ENCODE data around the gene SLC35F3.

DNA sequence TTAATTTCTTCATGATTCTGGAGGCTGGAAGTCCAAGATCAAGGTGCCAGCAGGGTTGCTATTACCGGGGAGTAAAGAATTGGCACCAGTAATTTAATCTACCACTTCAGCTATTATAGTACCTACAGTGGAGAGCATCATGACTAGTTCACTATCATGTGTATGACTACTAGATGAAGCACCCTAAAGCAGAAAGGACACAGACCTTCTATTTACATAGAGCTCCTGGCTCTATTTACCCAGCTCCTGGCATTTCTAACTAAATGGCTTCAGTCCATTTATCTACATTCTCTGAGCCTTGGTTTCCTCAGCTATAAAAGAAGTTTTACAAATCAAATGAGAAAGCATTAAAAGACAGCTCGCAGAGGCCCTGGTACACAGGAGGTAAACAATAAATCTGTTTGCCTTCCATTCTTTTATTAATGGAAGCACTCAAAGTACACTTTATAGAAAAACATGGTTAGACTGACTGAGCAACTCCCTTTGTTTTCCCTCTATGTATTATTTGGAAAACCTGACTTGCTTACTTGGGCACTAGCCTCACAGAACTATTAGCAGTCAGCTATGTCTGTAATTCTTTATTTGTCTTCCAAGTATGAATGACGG is 203.0 kb downstream of the SLC35F3 start:
- TF ChIP-seq, protein P1, sequence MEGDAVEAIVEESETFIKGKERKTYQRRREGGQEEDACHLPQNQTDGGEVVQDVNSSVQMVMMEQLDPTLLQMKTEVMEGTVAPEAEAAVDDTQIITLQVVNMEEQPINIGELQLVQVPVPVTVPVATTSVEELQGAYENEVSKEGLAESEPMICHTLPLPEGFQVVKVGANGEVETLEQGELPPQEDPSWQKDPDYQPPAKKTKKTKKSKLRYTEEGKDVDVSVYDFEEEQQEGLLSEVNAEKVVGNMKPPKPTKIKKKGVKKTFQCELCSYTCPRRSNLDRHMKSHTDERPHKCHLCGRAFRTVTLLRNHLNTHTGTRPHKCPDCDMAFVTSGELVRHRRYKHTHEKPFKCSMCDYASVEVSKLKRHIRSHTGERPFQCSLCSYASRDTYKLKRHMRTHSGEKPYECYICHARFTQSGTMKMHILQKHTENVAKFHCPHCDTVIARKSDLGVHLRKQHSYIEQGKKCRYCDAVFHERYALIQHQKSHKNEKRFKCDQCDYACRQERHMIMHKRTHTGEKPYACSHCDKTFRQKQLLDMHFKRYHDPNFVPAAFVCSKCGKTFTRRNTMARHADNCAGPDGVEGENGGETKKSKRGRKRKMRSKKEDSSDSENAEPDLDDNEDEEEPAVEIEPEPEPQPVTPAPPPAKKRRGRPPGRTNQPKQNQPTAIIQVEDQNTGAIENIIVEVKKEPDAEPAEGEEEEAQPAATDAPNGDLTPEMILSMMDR (IDR thresholded peaks at IDR 0.05): no peak
- TF ChIP-seq POLR2A (IDR thresholded peaks at IDR 0.05): no peak
